Measurements from ENCODE around the gene OSBPL5. TPM values are rescaled to one million over a fixed set of nuclear protein-coding genes. Genes with fewer than 3 reads are reported as not detected.

The OSBPL5 gene
- total RNA-seq, 2 experiments from 2014 or later, result 2.8 to 3.4 TPM

GRCh38 chr11:3186166-3186953, 21.2 kb upstream of the OSBPL5 start:
- ChIA-PET CTCF (no interaction called here), POLR2A (no interaction called here)

DNA sequence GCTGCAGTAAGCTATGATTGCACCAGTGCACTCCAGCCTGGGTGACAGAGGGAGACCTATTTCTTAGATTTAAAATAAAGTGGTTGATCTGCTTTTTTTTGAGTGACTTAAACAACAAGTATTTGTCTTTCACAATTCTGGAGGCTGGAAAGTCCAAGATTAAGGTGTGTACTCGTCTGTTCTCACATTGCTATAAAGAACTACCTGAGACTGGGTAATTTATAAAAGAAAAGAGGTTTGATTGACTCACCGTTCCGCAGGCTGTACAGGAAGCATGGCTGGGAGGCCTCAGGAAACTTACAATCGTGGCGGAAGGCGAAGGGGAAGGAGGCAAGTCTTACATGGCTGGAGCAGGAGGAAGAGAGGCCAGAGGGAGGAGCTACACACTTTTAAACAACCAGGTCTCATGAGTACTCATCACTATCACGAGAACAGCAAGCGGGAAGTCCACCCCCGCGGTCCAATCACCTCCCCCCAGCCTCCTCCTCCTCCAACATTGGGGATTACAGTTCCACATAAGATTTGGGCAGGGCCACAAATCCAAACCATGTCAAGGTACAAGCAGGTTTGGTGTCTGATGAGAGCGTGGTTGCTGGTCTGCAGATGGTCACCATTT, 19.7 kb upstream of the OSBPL5 start:
- CTCF ChIA-PET, result no interaction called here
- POLR2A ChIA-PET, result no interaction called here

- ChIA-PET POLR2A (no interaction called here), CTCF (no interaction called here)
These were observed 18.4 kb upstream of the OSBPL5 start for GRCh38 chr11:3183523-3183922.

GRCh38 chr11:3182462-3182852, 17.3 kb upstream of the OSBPL5 start:
- CTCF ChIA-PET, result no interaction called here
- POLR2A ChIA-PET, result no interaction called here

- POLR2A ChIA-PET, result no interaction called here
- CTCF ChIA-PET, result no interaction called here
These were observed 16.8 kb upstream of the OSBPL5 start for GRCh38 chr11:3181725-3182461.

- CTCF ChIA-PET, result no interaction called here
- POLR2A ChIA-PET, result no interaction called here
These were observed 15.8 kb upstream of the OSBPL5 start for GRCh38 chr11:3180869-3181268.

DNA sequence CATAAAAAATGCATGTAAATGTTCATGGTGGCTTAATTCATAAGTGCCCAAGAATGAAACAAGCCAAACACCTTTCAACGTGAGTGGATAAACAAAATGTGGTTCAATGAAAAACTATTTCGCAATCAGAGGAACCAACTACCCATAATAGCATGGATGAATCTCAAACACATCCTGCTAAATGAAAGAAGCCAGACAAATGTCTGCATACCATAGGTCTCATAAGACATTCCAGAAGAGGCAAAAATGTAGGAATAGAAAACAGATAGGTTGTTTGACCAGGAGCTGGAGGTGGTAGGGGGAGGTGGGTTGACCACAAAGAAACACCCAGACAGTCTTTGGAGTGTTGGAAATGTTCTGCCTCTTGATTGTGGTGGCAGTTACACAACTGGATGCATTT, 13.2 kb upstream of the OSBPL5 start:
- ChIA-PET CTCF (no interaction called here), POLR2A (no interaction called here)

DNA sequence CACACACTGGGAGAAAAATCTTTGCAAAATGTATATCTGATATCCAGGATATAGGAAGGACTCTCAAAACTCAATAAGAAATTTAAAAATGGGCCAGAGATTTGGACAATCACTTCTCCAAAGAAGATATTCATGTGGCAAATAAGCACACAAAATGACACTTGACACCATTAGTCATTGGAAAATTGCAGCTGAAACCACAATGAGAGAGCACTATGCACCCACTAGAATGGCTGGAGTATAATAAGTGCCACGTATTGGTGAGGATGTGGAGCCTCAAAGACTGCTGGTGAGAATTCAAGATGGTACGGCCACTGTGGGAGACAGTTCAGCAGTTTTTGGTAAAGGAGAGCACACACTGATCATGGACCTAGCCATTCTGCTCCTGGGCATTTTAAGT, 12.8 kb upstream of the OSBPL5 start:
- CTCF ChIA-PET, result no interaction called here
- POLR2A ChIA-PET, result no interaction called here

DNA sequence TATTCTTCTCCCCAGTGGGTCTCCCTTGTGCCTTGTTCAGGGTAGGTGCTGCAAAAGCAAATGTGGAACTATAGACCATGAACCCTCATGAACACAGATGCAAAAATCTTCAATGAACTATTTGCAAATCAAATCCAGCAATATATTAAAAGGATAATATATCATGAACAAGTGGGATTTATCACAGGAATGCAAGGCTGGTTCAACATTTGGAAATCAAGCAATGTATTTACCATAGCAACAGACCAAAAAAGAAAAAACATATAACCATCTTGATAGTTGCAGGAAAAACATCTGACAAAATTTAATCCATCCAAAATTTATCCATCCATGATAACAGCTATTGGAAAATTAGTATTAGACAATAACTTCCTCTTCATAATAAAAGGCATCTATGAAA, 11.4 kb upstream of the OSBPL5 start:
- ChIA-PET CTCF (no interaction called here), POLR2A (no interaction called here)

- POLR2A ChIA-PET, result no interaction called here
- CTCF ChIA-PET, result no interaction called here
These were observed 10.1 kb upstream of the OSBPL5 start for GRCh38 chr11:3175194-3175593.

- ChIA-PET POLR2A (no interaction called here), CTCF (no interaction called here)
These were observed 9.3 kb upstream of the OSBPL5 start for GRCh38 chr11:3174387-3174786.

- POLR2A ChIA-PET, result no interaction called here
These were observed 8.7 kb upstream of the OSBPL5 start for GRCh38 chr11:3173795-3174194.

GRCh38 chr11:3171931-3172560, 6.9 kb upstream of the OSBPL5 start:
- ChIA-PET POLR2A (no interaction called here), CTCF (interaction anchor here (1.5 kb wide), 1 partner anchor 9 kb away, joined by 3 read pairs; no protein-coding TSS in a partner anchor)

More at GRCh38 chr11:3173795-3174194, 8.7 kb upstream of the OSBPL5 start:
- CTCF ChIA-PET, result no interaction called here

DNA sequence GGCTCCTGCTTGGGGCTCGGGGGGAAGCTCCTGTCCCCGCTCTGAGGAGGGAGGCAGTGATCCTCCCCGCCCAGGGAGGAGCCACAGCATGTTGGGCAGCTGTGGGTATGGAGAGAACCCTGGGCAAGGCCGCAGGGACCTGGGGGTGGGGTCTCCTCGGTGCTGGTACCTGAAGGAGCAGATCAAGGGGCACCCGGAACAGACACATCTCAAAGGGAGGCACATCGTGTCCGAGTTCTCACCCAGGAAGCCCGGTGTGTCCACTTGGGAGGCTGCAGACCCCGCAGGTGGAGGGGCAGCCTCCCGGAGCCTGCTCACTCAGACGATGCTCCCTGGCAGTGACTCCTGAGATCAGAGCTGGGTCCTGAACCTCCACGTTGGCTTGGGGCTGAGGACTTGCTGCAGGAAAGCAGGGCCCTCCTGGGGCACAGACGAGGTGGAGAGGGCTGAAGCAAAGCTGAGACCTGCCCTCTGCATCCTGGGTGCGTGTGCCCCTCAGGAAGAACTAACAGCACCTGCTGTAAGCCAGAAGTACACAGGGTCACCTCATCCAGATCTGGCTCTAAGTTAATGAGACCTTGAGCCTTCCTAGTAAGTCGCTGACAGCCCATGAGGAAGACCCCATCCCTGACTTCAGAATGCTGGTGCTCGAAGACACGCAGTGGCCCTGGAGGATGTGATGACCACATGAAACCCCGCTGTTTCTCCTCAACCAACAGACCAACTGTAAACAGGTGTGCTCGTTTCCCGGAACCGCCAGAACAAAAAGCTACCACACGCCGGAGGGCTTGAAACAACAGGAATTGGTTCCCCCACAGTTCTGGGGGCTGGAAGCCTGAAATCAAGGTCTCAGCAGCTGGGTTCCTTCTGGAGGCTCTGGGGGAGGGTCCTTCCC, 5.9 kb upstream of the OSBPL5 start:
- ChIA-PET CTCF (no interaction called here), POLR2A (no interaction called here)

DNA sequence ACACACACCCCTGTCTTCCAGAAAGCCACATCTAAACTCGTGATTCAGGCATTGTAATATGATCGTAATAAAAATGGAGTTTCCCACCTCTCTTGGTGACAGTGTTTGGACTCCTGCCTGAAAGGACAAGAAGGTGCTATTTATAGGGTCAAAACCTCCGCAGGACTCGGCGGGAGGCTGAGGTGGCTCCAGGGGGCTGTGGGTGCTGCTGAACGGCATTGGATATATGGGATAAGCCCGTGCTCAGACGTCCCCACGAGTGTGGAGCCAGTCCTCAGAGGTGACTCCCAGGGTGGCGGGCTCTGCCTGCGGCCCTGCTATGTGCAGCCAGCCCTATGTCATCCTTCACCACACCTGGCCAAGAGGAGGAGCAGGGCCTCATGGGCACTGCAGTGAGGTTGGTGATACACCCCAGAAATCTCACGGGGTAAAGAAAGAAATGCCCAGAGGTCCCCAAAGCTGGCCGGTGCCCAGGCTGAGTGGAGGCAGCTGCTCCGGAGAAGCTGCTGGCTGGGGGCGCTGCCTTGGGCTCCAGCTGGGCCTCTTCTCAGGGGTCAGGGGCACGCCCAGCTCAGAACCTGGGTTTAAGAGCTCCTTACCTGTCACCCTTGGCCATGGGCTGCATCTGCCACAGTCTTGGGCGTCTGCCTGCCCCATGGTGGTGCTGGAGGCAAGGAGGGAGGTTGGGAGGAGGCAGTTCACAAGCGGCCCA, 5.1 kb upstream of the OSBPL5 start:
- ChIA-PET POLR2A (no interaction called here), CTCF (no interaction called here)

DNA sequence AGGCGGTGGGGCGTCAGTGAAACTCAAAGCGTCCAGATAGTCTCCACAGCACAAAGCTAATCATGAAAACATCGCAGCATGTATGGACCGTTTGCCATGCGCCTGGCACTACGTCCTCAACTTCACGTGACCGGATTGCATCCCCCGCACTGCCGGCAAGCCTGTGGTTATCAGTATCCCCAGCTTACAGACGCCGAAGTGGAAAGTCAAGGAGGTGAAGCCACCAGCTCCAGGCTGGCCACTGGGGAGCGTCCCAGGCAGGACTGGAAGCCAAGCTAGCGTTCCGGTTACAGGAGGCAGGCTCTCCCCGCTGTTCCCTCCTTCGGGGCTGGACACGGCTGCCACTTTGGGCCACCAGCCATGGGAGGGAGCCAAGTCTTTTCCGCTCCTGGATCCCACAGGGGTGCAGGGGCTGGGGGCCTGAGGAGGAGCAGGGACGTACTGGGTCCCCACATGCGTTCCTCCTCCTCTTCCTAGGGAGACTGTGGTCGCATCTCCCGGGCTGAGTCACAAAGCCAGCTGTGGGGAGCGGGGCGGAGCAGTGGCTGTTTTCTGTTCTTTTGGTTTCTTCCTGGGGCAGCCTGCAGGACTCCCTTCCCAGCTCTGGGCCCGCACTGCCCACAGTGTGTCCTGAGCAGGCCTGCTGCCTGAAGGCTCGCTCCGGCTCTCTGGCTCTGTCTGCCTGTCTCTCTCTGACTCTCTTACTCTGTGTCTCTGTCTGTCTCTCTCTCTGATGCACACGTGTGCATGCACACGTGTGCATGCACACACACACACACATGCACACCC, 4.3 kb upstream of the OSBPL5 start:
- ChIA-PET CTCF (interaction anchor here (0.6 kb wide), 1 partner anchor 71 kb away, joined by 3 read pairs; no protein-coding TSS in a partner anchor), POLR2A (interaction anchor here (0.6 kb wide), 1 partner anchor 73 kb away, joined by 3 read pairs; no protein-coding TSS in a partner anchor)

- ChIA-PET CTCF (interaction anchor here (0.6 kb wide), 1 partner anchor 412 kb away, joined by 3 read pairs; no protein-coding TSS in a partner anchor), POLR2A (interaction anchor here (0.6 kb wide), 1 partner anchor 73 kb away, joined by 3 read pairs; no protein-coding TSS in a partner anchor)
These were observed 3.7 kb upstream of the OSBPL5 start for GRCh38 chr11:3168742-3169254.
